Endothelial cell of umbilical vein (primary cell): ENCODE results near the gene LGI2. TPM values are rescaled to one million over a fixed set of nuclear protein-coding genes. Genes with fewer than 3 reads are reported as not detected.

Experiments used
- Bru-seq: library from RNA; stranded (reverse); fragments of 400-500 nt; gene quantifications from one replicate; lab custom pipeline; 2021; lab: Mats Ljungman, UMichigan
- BruChase-seq, 2 experiments: library from RNA; stranded (reverse); fragments of 400-500 nt; gene quantifications; one replicate each; lab custom pipeline; 2021; lab: Mats Ljungman, UMichigan
- BruUV-seq: library from RNA; stranded (reverse); fragments of 400-500 nt; replicated peaks from 2 replicates; lab custom pipeline; 2021; lab: Mats Ljungman, UMichigan
- CTCF ChIA-PET: fragments of 300-600, 350-600 bp; sonication (Branson Sonifier 250); formaldehyde crosslinking; loops from one replicate; lab custom pipeline; 2021; ENCODE audit warnings: antibody characterized with exemption, inconsistent platforms; lab: Charles Lee
- POLR2A ChIA-PET: fragments of 300-600, 350-600 bp; sonication (Branson Sonifier 250); formaldehyde crosslinking; loops from one replicate; lab custom pipeline; 2021; ENCODE audit warnings: antibody characterized with exemption, inconsistent platforms; lab: Charles Lee
- DNase-seq: peaks from one replicate; pipeline ENCODE4 v3.0.0-alpha.2; 2011; ENCODE audit warnings: low read depth, low spot score
- FAIRE-seq: peaks from 2 replicates; lab custom pipeline; 2011; peaks lifted over from hg19 to GRCh38; lab: Jason Lieb, UNC
- H2AFZ ChIP-seq: 2 replicates; pipeline ENCODE4 v1.6.0; 2012; ENCODE audit warnings: low read depth, low read length, control low read depth, inconsistent platforms
- H3K27ac ChIP-seq: 2 replicates; pipeline ENCODE4 v1.5.1; 2011; ENCODE audit warnings: low read depth, mild to moderate bottlenecking, control low read depth, low read length, moderate library complexity; ENCODE audit not compliant: insufficient read depth
- H3K27me3 ChIP-seq, 2 experiments: 2 replicates each; pipeline versions ENCODE4 v1.6.0 to v1.6.1; 2011; ENCODE audit warnings: low read length in 2 of 2, mixed read lengths in 1 of 2; ENCODE audit not compliant: control insufficient read depth in 2 of 2, insufficient read depth in 2 of 2
- H3K36me3 ChIP-seq, 2 experiments: 2 replicates in 1 of 2; 3 replicates in 1 of 2; pipeline ENCODE4 v1.5.1; 2011; ENCODE audit warnings: low read length in 2 of 2, mild to moderate bottlenecking in 1 of 2, moderate library complexity in 1 of 2; ENCODE audit not compliant: control insufficient read depth in 2 of 2, insufficient read depth in 2 of 2; ENCODE audit errors: extremely low read depth in 1 of 2
- H3K4me1 ChIP-seq: 3 replicates; pipeline ENCODE4 v1.5.1; 2011; ENCODE audit warnings: mild to moderate bottlenecking, low read length; ENCODE audit not compliant: control insufficient read depth, insufficient read depth; ENCODE audit errors: extremely low read depth
- H3K4me2 ChIP-seq: 2 replicates; pipeline ENCODE4 v1.6.1; 2011; ENCODE audit warnings: low read length, control low read depth, mixed read lengths; ENCODE audit not compliant: insufficient read depth
- H3K4me3 ChIP-seq, 3 experiments: fragments of 200-600 bp in 1 of 3; sonication (generic), shearing (Covaris generic) in 1 of 3; replicated peaks in 1 of 3; 2 replicates each; pipeline ENCODE4 v1.5.1; 2011 to 2016; ENCODE audit warnings: control low read depth in 3 of 3, low read length in 3 of 3, mild to moderate bottlenecking in 2 of 3, inconsistent platforms in 1 of 3, low read depth in 1 of 3, moderate library complexity in 1 of 3; ENCODE audit not compliant: insufficient read depth in 1 of 3
- H3K79me2 ChIP-seq: 2 replicates; pipeline ENCODE4 v1.6.0; 2012; ENCODE audit warnings: low read length, inconsistent platforms; ENCODE audit not compliant: control insufficient read depth, insufficient read depth
- H3K9ac ChIP-seq: replicated peaks from 2 replicates; pipeline ENCODE3; 2011; ENCODE audit warnings: low read length, control low read depth; ENCODE audit not compliant: insufficient read depth; ENCODE audit errors: extremely low read depth
- H3K9me1 ChIP-seq: replicated peaks from 3 replicates; pipeline ENCODE4 v1.6.0; 2011; ENCODE audit warnings: mild to moderate bottlenecking, low read length; ENCODE audit not compliant: control insufficient read depth, insufficient read depth; ENCODE audit errors: extremely low read depth
- H3K9me3 ChIP-seq: replicated peaks from 2 replicates; pipeline ENCODE4 v1.5.1; 2012; ENCODE audit warnings: low read length, inconsistent platforms; ENCODE audit not compliant: control insufficient read depth, insufficient read depth
- H4K20me1 ChIP-seq: replicated peaks from 2 replicates; pipeline ENCODE3; 2011; ENCODE audit warnings: mild to moderate bottlenecking, low read length; ENCODE audit not compliant: control insufficient read depth, insufficient read depth; ENCODE audit errors: extremely low read depth
- EZH2 ChIP-seq: IDR thresholded peaks from 2 replicates; pipeline ENCODE4 v1.6.1; 2012; ENCODE audit warnings: borderline replicate concordance, low read depth, mild to moderate bottlenecking, moderate library complexity, low read length, inconsistent platforms; ENCODE audit not compliant: severe bottlenecking
- GATA2 ChIP-seq: IDR thresholded peaks from 2 replicates; pipeline ENCODE4 v1.7.0; 2011; ENCODE audit warnings: low read depth, mild to moderate bottlenecking, moderate library complexity, mixed read lengths, low read length; ENCODE audit not compliant: insufficient read length, insufficient read depth
- POLR2A ChIP-seq: IDR thresholded peaks from 2 replicates; pipeline ENCODE4 v1.6.1; 2012; ENCODE audit warnings: low read depth, mild to moderate bottlenecking, control low read depth, low read length
- dilution Hi-C: fragments of 300-500 bp; cut with MboI; formaldehyde crosslinking; loops from one replicate; pipeline ENCODE4 v1.15.0; 2019; ENCODE audit warnings: low sequenced_read_pairs; ENCODE audit not compliant: extremely low pct_ligation_motif_present
- intact Hi-C: fragments of 100-400 bp; cut with micrococcal nuclease; formaldehyde crosslinking; loops from one replicate; pipeline ENCODE4 v1.10.0; 2022
- long read RNA-seq: library from polyadenylated mRNA; stranded (forward); transcript quantifications from one replicate; pipeline ENCODE4 v2.0.0, GENCODE V29; 2021
- polyA minus RNA-seq, 3 experiments: library from RNA; depleted of rRNA, polyadenylated mRNA; stranded (reverse); fragments of >200 nt; gene quantifications; 1 replicate in 1 of 3; 2 replicates in 2 of 3; pipeline ENCODE4 v1.2.3, GENCODE V29; 2011
- polyA plus RNA-seq, 4 experiments: library from polyadenylated mRNA; depleted of rRNA in 3 of 4; stranded (reverse) in 3 of 4; unstranded in 1 of 4; fragments of >200 nt; gene quantifications; 2 replicates each; pipeline versions ENCODE4 v1.2.1 to v1.2.3, GENCODE V29; 2011 to 2012; ENCODE audit warnings: missing spikeins in 1 of 4
- total RNA-seq: library from RNA; stranded (reverse); gene quantifications from 2 replicates; pipeline ENCODE4 v1.2.3, GENCODE V29; 2021

LGI2 gene
- total RNA-seq (not detected in 2 replicates), polyA plus RNA-seq (not detected in 2 replicates), polyA minus RNA-seq (not detected in 2 replicates), Bru-seq, nascent RNA (not detected), BruChase-seq, experiment 1, labeled RNA remaining after a 6-hour chase (not detected), BruChase-seq, experiment 2, labeled RNA remaining after a 2-hour chase (percentile 8 among the genes with signal in this experiment)
- polyA plus RNA-seq (2011; cell fraction: cytosol; rRNA removed), result not detected in 2 replicates
- polyA plus RNA-seq (2011; cell fraction: nucleus; rRNA removed), result not detected in 2 replicates
- 0.03 TPM in 2 replicates for polyA plus RNA-seq (2012)
- polyA minus RNA-seq (2011; cell fraction: cytosol; rRNA and poly(A)+ RNA removed), result not detected
- polyA minus RNA-seq (2011; cell fraction: nucleus; rRNA and poly(A)+ RNA removed), result not detected in 2 replicates
- long read RNA-seq, result 0 reads

- Histone ChIP-seq H2AFZ (no peak within 1 kb of the TSS), H3K9ac (no peak within 1 kb of the TSS), H3K9me3 (no peaks in the 10 kb centered on the region), H3K27me3 (peaks cover 55 to 72% of the 10 kb centered on the region in 2 experiments), H3K4me3 (no peak within 1 kb of the TSS), H3K79me2 (no peaks in the 10 kb centered on the region), H3K27ac (no peak within 1 kb of the TSS), H3K4me1 (no peaks in the 10 kb centered on the region), H3K36me3 (no peaks in the 10 kb centered on the region), H3K9me1 (no peaks in the 10 kb centered on the region), H3K4me2 (no peak within 1 kb of the TSS), H4K20me1 (no peaks in the 10 kb centered on the region)
- POLR2A ChIA-PET, result no interaction called here
- peak; percentile 69 for TF ChIP-seq EZH2
- no peak for TF ChIP-seq POLR2A
- BruUV-seq, result no TSS peak
- intact Hi-C loops, result no loop called here
- dilution Hi-C loops, result no loop called here
- no peak for FAIRE-seq
- CTCF ChIA-PET, result no interaction called here
- DNase-seq, result no peak
Measured at GRCh38 chr4:25030277-25031076, at the start of gene LGI2. LGI2 (minus strand) TSS chr4:25030946; CDS start chr4:25030693, 253 bp downstream.

- H3K9me1 ChIP-seq, result no peaks in the 10 kb centered on the region
- H3K4me3 ChIP-seq, result no peak overlapping the region
- dilution Hi-C loops (no loop called here), intact Hi-C loops (no loop called here)
- DNase-seq (no peak), FAIRE-seq (no peak)
- no peaks in the 10 kb centered on the region for H3K9me3 ChIP-seq
- TF ChIP-seq GATA2 (no peak), POLR2A (no peak)
- POLR2A ChIA-PET, result no interaction called here
- H3K27me3 ChIP-seq, result no peaks in the 10 kb centered on the region
- H4K20me1 ChIP-seq, result no peaks in the 10 kb centered on the region
- no peak overlapping the region for H3K27ac ChIP-seq
- BruUV-seq, result no TSS peak
- H3K4me1 ChIP-seq, result no peaks in the 10 kb centered on the region
- H2AFZ ChIP-seq, result no peak overlapping the region
- H3K36me3 ChIP-seq, result no peaks in the 10 kb centered on the region
- H3K79me2 ChIP-seq, result no peaks in the 10 kb centered on the region
- CTCF ChIA-PET, result interaction anchor here (0.9 kb wide), 1 partner anchor 66 kb away, joined by 3 read pairs; no protein-coding TSS in a partner anchor
- no peak overlapping the region for H3K9ac ChIP-seq
- H3K4me2 ChIP-seq, result no peak overlapping the region
Measured at GRCh38 chr4:25078523-25078922, 47.8 kb upstream of the LGI2 start.
